Cerebellar nuclear complex (tissue), 1 donor: Measurements from ENCODE around the gene FCHO1.
"Not testable (repeated sequence)": the region's sequence is repeated elsewhere in the genome, so short reads cannot be mapped to it uniquely, and the experiment has no call there.

Experiments
- DNase-seq, 2 experiments: peaks; one replicate each; lab custom pipeline; 2025; lab: John Stamatoyannopoulos, UW

FCHO1 gene

GRCh38 chr19:17762505-17763229 is 11.4 kb downstream of the FCHO1 start:
- DNase-seq, result no peak

DNA sequence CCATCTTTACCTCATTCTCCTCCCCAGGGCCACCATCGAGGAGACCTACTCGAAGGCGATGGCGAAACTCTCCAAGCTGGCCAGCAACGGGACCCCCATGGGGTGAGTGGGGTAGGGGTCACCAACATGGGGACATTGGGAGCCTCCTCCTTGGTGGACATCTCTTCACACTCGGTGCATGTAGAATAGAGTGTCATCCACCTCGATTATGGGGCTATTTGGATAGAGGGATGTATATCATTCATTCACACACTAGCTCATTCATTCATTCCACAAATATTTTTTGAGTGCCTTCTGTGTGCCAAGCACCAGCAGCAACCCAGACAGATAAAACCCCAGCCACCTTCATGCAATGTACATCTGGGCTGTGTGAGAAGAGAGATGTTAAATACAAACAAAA is 13.1 kb downstream of the FCHO1 start:
- no peak for DNase-seq

GRCh38 chr19:17765069-17765618 is 13.9 kb downstream of the FCHO1 start:
- DNase-seq, result no peak

- DNase-seq, result no peak
These were observed 15.4 kb downstream of the FCHO1 start for GRCh38 chr19:17766543-17767131.

DNA sequence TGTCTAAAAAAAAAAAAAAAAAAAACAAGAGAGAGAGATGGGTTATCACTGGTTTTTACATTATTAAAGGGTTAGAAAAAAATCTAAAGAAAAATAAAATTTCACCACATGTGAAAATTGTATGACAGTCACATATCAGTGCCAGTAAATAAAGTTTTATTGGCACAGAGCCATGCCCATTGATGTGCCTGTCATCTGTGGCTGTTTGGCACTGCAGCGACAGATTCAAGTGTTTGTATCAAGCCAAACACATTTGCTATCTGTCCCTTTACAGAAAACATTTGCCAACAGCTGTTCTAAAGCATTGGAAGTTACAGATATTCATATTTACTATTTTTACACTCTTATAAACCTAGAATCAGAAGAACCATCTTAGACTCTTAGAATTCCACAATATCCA is 16.3 kb downstream of the FCHO1 start:
- DNase-seq, result no peak

GRCh38 chr19:17770613-17771012 is 19.3 kb downstream of the FCHO1 start:
- no peak for DNase-seq

- DNase-seq, result no peak
These were observed 20.9 kb downstream of the FCHO1 start for GRCh38 chr19:17772172-17772571.

DNA sequence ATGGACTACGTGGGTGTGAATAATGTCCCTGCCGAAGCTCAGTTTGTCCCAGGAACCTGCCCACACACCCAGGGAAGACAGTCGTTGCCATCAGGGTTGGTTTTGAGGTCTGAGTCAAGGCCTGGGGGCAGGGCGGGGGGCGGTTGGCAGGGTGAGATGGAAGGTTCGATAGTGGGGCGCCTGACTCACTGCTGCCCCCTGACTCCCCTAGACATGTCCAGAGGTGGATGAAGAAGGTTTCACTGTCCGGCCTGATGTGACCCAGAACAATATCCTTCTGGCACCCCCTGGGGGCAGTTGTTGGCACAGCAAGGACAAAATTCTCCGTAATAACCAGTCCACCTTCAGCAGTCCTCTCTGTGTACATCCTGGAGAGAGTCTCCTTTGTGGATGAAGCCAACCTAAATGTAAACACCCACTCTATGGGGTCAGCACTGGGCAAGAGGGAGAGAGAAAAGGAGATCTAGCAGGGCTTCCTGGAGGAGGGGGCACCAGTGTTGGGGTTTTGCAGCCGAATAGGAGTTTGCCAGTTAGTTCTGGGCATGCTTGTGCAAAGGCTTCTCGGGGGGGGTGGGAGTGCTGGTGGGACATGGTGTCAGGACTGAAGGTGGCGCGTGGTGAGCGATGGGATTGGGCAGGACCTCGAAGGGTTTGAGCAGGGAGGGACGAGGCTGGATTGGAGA is 24.1 kb downstream of the FCHO1 start:
- DNase-seq, result no peak

- DNase-seq, result no peak
These were observed 24.9 kb downstream of the FCHO1 start for GRCh38 chr19:17775991-17776803.

DNA sequence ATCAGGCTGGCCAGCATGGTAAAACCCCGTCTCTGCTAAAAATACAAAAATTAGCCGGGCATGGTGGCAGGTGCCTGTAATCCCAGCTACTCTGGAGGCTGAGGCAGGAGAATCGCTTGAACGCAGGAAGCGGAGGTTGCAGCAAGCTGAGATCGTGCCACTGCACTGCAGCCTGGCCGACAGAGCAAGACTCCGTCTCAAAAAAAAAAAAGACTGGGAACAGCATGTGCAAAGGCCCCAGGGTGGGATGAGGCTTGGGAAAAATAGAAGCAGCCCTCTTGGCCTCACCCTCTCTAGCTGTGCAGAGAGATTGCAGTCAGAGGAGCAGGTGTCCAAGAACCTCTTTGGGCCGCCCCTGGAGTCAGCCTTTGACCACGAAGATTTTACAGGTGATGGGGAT is 26.6 kb downstream of the FCHO1 start:
- not testable (repeated sequence) for DNase-seq

DNA sequence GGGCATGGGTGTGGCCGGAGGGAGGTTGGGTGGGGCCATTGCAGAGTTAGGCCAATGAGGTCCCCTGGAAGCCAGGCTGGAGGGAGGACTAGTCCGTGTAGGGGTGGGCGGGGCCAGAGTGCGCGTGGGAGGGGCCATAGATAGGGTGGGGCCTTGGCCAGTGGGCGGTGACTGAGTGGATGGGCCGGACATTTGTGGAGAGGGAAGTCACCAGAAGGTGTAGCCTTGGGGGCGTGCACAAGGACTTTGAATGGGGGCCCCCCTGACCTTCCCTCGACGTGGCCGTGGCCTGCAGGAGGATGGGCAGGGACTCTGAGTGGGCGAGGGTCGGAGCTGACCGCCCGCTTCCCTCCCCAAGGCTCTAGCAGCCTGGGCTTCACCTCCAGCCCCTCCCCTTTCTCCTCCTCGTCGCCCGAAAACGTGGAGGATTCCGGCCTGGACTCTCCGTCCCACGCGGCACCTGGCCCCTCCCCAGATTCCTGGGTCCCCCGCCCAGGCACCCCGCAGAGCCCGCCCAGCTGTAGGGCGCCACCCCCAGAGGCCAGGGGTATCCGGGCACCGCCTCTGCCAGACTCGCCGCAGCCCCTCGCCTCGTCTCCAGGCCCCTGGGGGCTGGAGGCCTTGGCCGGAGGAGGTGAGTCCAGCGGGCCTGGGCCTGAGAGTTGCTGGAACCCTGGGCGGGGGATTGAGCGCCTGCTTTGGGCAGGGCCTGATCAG is 27.1 kb downstream of the FCHO1 start:
- DNase-seq, result no peak

DNA sequence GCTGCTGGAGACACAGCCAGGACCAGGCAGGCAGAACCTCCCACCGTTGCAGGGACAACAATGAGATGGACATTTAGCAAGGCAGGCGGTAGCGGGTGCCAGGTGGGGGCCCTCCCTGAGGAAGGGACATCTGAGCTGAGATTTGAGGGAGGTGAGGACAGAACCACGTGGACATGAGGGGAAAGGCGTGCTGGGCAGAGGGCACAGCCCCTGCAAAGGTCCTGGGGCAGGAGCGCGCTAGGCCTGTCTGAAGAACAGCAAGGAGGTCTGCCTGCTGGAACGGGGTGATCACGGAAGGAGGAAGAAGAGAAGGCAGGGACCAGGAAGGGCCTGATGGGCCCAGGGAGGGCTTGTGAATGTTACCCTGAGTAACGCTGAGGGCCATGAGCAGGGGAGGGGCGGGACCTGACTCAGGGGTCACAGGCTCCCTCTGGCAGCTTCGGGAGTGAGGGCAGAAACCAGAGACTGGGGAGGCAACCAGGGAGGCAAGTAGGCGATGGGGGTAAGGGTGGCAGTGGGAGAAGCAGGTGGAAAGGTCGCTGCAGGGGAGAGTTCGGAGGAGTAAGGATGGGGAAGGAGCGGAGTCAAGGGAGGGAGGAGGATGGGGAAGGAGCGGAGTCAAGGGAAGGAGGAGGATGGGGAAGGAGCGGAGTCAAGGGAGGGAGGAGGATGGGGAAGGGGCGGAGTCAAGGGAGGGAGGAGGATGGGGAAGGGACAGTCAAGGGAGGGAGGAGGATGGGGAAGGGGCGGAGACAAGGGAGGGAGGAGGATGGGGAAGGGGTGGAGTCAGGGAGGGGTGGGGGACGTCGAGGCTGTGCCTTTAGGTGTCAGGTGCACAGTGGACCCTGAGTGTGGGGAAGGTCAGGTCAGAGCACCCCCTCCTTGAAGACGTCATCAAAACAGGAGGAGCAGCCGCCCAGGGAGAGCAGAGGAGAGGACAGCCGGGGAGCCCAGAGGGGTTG is 28.0 kb downstream of the FCHO1 start:
- DNase-seq, result no peak

GRCh38 chr19:17780781-17781180 is 29.5 kb downstream of the FCHO1 start:
- no peak for DNase-seq

- not testable (repeated sequence) for DNase-seq
These were observed 32.4 kb downstream of the FCHO1 start for GRCh38 chr19:17783721-17784120.

DNA sequence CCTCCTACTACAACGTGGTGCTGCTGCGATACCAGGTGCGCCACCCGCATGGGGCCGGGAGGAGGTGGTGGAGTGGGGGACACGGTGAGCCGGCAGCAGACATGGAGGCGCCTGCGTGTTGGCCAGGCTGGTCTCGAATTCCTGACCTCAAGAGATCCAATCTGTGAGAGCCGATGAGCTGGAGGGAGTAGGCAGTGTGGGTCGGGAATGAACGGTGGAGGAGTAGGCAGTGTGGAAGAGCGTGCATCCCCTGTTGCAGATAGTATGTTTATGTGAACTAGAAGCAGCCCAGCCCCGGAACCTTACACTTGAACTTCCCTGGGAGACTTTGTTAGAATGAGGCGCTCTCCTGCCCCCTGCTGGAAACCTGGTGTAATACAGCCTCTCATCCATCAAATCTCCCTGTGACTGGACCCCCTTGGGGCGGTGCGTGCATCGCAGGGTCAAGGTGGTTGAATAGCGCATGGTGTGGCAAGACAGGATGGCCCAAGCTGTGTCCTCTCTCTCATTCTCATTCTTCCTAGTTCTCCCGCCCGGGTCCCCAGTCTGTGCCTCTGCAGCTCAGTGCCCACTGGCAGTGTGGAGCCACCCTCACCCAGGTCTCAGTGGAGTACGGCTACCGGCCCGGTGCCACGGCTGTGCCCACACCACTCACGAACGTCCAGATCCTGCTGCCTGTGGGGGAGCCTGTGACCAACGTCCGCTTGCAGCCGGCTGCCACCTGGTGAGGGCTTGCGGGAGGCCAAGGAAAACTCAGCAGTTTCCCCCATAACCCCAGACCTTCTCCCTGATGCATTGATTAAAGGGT is 33.1 kb downstream of the FCHO1 start:
- DNase-seq, result peak in 1 of 2 experiments; percentile 21

- DNase-seq, result no peak
These were observed 36.1 kb downstream of the FCHO1 start for GRCh38 chr19:17787274-17787913.

GRCh38 chr19:17788632-17789031 is 37.4 kb downstream of the FCHO1 start:
- no peak for DNase-seq

- no peak for DNase-seq
These were observed 38.9 kb downstream of the FCHO1 start for GRCh38 chr19:17790059-17790780.
